ENCODE measurements around the gene RASL12.

- TF ChIP-seq CTCF (IDR thresholded peaks at IDR 0.05; ENCODE audit: control extremely low read depth in 1 of 3, insufficient read depth in 1 of 3, low read depth in 1 of 3, low read length in 3 of 3) (no peak), SRF (IDR thresholded peaks at IDR 0.05; ENCODE audit: low read depth, low read length) (no peak)
Measured at GRCh38 chr15:65027593-65027992, 40.2 kb downstream of the RASL12 start.
